Cardiac muscle cell (in vitro differentiated cells and primary cell): ENCODE measurements around the gene KRTAP4-16. TPM values are rescaled to one million over a fixed set of nuclear protein-coding genes. Genes with fewer than 3 reads are reported as not detected.
"Not testable (repeated sequence)": the region's sequence is repeated elsewhere in the genome, so short reads cannot be mapped to it uniquely, and the experiment has no call there.

ENCODE experiments used
- DNase-seq, 2 donors: peaks; one replicate each; pipeline versions ENCODE4 v3.0.0 to v3.0.0-alpha.2; 2010 to 2017; ENCODE audit warnings: low read depth in 1 of 2, low spot score in 1 of 2
- H3K27ac ChIP-seq: fragments of 200-600 bp; sonication (generic); 2 replicates; pipeline ENCODE4 v1.5.1; 2016
- H3K27me3 ChIP-seq: fragments of 200-600 bp; sonication (generic); 2 replicates; pipeline ENCODE4 v1.6.0; 2016; ENCODE audit warnings: control low read depth
- H3K36me3 ChIP-seq: fragments of 200-600 bp; sonication (generic); 2 replicates; pipeline ENCODE4 v1.5.1; 2016; ENCODE audit warnings: control low read depth
- H3K4me1 ChIP-seq: fragments of 200-600 bp; sonication (generic); 2 replicates; pipeline ENCODE4 v1.8.1; 2017; ENCODE audit warnings: low read depth, mild to moderate bottlenecking, mixed run types
- H3K4me3 ChIP-seq: fragments of 200-600 bp; sonication (generic); 2 replicates; pipeline ENCODE4 v1.5.1; 2016; ENCODE audit warnings: mild to moderate bottlenecking
- H3K9me3 ChIP-seq: fragments of 200-600 bp; sonication (generic); 2 replicates; pipeline ENCODE4 v1.5.1; 2017; ENCODE audit warnings: low read depth, mild to moderate bottlenecking, control low read depth
- polyA plus RNA-seq: library from polyadenylated mRNA; unstranded; fragments of >200 nt; fragmentation: Nextera tagmentation; extraction: Ambion mirVana; gene quantifications from 2 replicates; pipeline ENCODE4 v1.2.1, GENCODE V29; 2016
- total RNA-seq: library from RNA; depleted of rRNA; stranded (reverse); fragments of >200 nt; gene quantifications from 2 replicates; pipeline ENCODE4 v1.2.3, GENCODE V29; 2016
- TF ChIP-seq, protein P1 (sequence below): IDR thresholded peaks from 2 replicates; pipeline ENCODE4 v1.5.1; 2012; ENCODE audit warnings: low read depth, mild to moderate bottlenecking, low read length

Gene KRTAP4-16
- total and polyA plus RNA-seq, 2 experiments from 2014 or later, result not detected

DNA sequence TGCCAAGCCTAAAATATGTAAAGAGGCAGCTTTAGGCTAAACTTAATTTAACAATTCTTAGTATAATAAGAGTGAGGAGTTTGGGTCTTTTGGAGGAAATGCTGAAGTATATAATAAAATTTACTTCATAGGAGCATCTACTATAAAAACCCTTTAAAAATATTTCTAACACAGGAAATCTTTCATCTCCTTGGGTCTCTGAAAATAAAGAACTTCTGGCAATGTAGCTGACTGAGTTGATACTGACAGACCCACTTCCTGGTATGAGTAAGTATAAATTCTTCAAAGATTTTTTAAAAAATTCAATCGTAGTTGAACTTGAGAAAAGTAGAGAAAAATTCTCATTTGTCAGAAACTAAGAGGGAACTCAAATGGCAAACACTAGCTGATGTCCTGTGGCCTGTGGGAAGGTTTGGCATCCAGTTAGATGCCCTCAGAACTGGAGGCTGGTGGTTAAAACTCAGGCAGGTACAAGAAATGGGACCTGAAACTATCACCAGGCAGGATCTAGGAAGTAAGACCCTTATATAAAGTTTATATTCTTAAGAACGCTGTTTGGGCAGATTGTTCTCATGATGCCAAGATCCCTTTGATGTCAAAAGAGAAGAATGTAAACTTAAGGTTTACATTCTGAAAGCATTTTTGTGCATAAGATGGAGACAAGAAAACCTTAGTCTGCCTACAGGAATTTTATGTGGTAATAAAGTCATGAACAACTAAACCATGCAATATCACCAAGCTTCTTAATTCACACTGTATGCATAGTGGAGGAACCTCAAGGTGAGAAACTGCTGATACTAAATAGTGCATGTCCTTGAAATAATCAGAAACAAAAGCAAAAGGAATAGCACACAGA is 32.1 kb upstream of the KRTAP4-16 start:
- Histone ChIP-seq H3K27ac (no peak overlapping the region), H3K9me3 (no peaks in the 10 kb centered on the region), H3K4me3 (no peak overlapping the region), H3K4me1 (no peaks in the 10 kb centered on the region), H3K27me3 (no peaks in the 10 kb centered on the region), H3K36me3 (no peaks in the 10 kb centered on the region)
- no peak for DNase-seq
- TF ChIP-seq, protein P1, sequence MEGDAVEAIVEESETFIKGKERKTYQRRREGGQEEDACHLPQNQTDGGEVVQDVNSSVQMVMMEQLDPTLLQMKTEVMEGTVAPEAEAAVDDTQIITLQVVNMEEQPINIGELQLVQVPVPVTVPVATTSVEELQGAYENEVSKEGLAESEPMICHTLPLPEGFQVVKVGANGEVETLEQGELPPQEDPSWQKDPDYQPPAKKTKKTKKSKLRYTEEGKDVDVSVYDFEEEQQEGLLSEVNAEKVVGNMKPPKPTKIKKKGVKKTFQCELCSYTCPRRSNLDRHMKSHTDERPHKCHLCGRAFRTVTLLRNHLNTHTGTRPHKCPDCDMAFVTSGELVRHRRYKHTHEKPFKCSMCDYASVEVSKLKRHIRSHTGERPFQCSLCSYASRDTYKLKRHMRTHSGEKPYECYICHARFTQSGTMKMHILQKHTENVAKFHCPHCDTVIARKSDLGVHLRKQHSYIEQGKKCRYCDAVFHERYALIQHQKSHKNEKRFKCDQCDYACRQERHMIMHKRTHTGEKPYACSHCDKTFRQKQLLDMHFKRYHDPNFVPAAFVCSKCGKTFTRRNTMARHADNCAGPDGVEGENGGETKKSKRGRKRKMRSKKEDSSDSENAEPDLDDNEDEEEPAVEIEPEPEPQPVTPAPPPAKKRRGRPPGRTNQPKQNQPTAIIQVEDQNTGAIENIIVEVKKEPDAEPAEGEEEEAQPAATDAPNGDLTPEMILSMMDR, result no peak

GRCh38 chr17:41131979-41132378 is 30.0 kb upstream of the KRTAP4-16 start:
- TF ChIP-seq, protein P1, result no peak
- Histone ChIP-seq H3K27ac (no peak overlapping the region), H3K36me3 (no peaks in the 10 kb centered on the region)

DNA sequence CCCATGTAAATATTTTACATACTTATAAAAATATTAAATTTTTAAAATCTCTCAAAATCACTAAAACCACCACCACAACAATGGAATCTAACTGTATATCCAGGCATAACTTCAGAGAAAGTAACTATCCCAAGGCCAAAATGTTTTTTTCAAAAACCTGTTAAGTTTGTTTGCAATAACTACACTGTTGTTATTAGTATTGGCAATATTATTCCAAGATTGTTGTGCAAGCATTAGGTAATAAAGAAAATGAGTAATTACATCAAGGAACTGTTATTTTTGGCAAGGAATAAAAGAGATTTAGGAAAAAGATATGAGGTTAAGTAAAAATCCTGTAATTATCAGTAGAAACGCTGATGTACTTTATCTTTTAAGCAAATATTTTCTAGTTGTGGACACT is 25.4 kb upstream of the KRTAP4-16 start:
- Histone ChIP-seq H3K27me3 (no peaks in the 10 kb centered on the region), H3K4me3 (no peak overlapping the region), H3K9me3 (no peaks in the 10 kb centered on the region), H3K27ac (no peak overlapping the region), H3K4me1 (no peaks in the 10 kb centered on the region), H3K36me3 (no peaks in the 10 kb centered on the region)
- DNase-seq, result no peak
- TF ChIP-seq, protein P1, result no peak

More at GRCh38 chr17:41131979-41132378, 30.0 kb upstream of the KRTAP4-16 start:
- Histone ChIP-seq H3K27me3 (no peaks in the 10 kb centered on the region), H3K4me3 (no peak overlapping the region), H3K4me1 (no peaks in the 10 kb centered on the region), H3K9me3 (no peaks in the 10 kb centered on the region)
- no peak for DNase-seq

GRCh38 chr17:41126412-41126811 is 24.4 kb upstream of the KRTAP4-16 start:
- TF ChIP-seq, protein P1, result no peak
- Histone ChIP-seq H3K27ac (no peak overlapping the region), H3K9me3 (no peaks in the 10 kb centered on the region), H3K36me3 (no peaks in the 10 kb centered on the region), H3K4me3 (no peak overlapping the region), H3K4me1 (no peaks in the 10 kb centered on the region), H3K27me3 (no peaks in the 10 kb centered on the region)
- DNase-seq, result no peak

DNA sequence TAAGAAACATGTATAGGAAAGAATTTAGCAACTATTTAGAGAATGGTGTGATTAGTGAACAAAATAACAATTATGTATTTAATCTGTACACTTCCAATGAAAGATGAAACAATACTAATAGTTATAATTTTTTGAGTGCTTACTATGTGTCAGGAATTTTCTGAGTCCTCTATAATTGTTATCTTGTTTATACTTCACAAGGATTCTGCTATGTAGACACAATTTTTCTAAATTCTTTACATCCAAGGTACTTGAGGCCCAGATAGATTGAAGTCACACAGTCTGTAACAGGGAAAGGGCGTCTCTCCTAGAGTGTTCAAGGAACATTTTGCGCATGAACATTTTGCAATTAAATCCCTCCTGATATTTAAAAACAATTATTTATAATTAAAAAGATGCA is 23.1 kb upstream of the KRTAP4-16 start:
- H3K36me3 ChIP-seq, result no peaks in the 10 kb centered on the region
- no peak for DNase-seq
- no peaks in the 10 kb centered on the region for H3K9me3 ChIP-seq
- H3K27ac ChIP-seq, result no peak overlapping the region
- no peak overlapping the region for H3K4me3 ChIP-seq
- TF ChIP-seq, protein P1, result no peak
- H3K27me3 ChIP-seq, result no peaks in the 10 kb centered on the region
- no peaks in the 10 kb centered on the region for H3K4me1 ChIP-seq

GRCh38 chr17:41123991-41124371 is 22.0 kb upstream of the KRTAP4-16 start, which contains the start of gene KRTAP4-12:
Gene KRTAP4-12 (minus strand): TSS chr17:41124182. CDS start chr17:41124122, 60 bp downstream.
- DNase-seq, H3K36me3 ChIP-seq, H3K4me1 ChIP-seq, H3K9me3 ChIP-seq, H3K27me3 ChIP-seq, H3K27ac ChIP-seq, H3K4me3 ChIP-seq: not testable (repeated sequence)

DNA sequence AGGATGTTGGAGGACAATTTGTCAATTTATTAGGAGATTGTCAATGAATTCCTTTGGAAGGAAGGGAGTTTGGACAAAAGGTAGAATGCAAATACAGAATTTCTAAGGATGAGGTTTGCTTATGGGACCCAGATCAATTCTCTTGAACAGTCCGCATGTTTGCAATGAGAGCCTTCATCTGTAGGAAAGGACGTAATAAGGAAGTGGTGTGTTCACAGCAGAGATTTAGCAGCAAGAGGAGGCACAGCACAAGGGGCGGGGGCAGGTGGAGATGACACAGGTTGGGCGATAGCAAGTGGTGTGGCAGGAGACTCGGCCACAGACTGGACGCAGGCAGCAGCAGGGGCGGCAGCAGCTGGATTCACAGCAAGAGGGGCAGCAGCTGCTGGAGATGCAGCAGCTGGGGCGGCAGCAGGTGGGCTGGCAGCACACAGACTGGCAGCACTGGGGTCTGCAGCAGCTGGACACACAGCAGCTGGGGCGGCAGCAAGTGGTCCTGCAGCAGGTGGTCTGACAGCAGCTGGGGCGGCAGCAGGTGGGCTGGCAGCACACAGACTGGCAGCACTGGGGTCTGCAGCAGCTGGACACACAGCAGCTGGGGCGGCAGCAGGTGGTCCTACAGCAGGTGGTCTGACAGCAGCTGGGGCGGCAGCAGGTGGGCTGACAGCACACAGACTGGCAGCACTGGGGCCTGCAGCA is 21.4 kb upstream of the KRTAP4-16 start:
- not testable (repeated sequence) for DNase-seq, H3K9me3 ChIP-seq, H3K27ac ChIP-seq, H3K4me3 ChIP-seq, H3K4me1 ChIP-seq, H3K36me3 ChIP-seq, H3K27me3 ChIP-seq
